IMR-90 (cell line): Measurements from ENCODE around the gene SSR1. TPM values are rescaled to one million over a fixed set of nuclear protein-coding genes. Genes with fewer than 3 reads are reported as not detected.
A peak's percentile ranks its signal among the peaks of the same experiment; 100 is the strongest.

ENCODE experiments used
- ATAC-seq: fragments of 200-7000 bp; cut with Tn5 transposase; 2 replicates; pipeline ENCODE4 v1.9.1; 2020; ENCODE audit warnings: low read depth, mild to moderate bottlenecking, moderate library complexity
- BruUV-seq: library from RNA; stranded (reverse); fragments of 400-500 nt; replicated peaks from 2 replicates; lab custom pipeline; 2021; lab: Mats Ljungman, UMichigan
- CTCF ChIA-PET: fragments of 300-600 bp; formaldehyde crosslinking; extraction: SDS; loops from one replicate; lab custom pipeline; 2021; ENCODE audit warnings: antibody characterized with exemption; lab: Yijun Ruan, JAX
- POLR2A ChIA-PET: fragments of 300-600 bp; sonication (Branson Sonifier 250); formaldehyde crosslinking; loops from one replicate; lab custom pipeline; 2022; ENCODE audit warnings: antibody characterized with exemption; ENCODE audit not compliant: unreplicated experiment; lab: Charles Lee
- DNase-seq: peaks from one replicate; pipeline ENCODE4 v3.0.0; 2013
- H2AFZ ChIP-seq: replicated peaks from 2 replicates; pipeline ENCODE3; 2013; ENCODE audit warnings: low read length, mild to moderate bottlenecking; ENCODE audit not compliant: poor library complexity
- H2AK5ac ChIP-seq: 2 replicates; pipeline ENCODE4 v1.6.1; 2013; ENCODE audit warnings: low read depth, low read length, inconsistent platforms
- H2AK9ac ChIP-seq: replicated peaks from 2 replicates; pipeline ENCODE3; 2013; ENCODE audit warnings: mild to moderate bottlenecking, low read depth, low read length, moderate library complexity; ENCODE audit not compliant: poor library complexity
- H2BK120ac ChIP-seq: 2 replicates; pipeline ENCODE4 v1.6.1; 2013; ENCODE audit warnings: low read depth, low read length, inconsistent platforms
- H2BK15ac ChIP-seq: 3 replicates; pipeline ENCODE4 v1.6.1; 2013; ENCODE audit warnings: low read depth, low read length, inconsistent platforms
- H2BK20ac ChIP-seq: 2 replicates; pipeline ENCODE4 v1.6.1; 2013; ENCODE audit warnings: low read depth, mild to moderate bottlenecking, inconsistent platforms, low read length, moderate library complexity
- H2BK5ac ChIP-seq: 2 replicates; pipeline ENCODE4 v1.6.1; 2013; ENCODE audit warnings: mild to moderate bottlenecking, low read depth, low read length, inconsistent platforms; ENCODE audit not compliant: poor library complexity, severe bottlenecking
- H3K14ac ChIP-seq: replicated peaks from 2 replicates; pipeline ENCODE4 v1.6.1; 2013; ENCODE audit warnings: low read depth, low read length, inconsistent platforms
- H3K18ac ChIP-seq: 2 replicates; pipeline ENCODE4 v1.6.1; 2013; ENCODE audit warnings: low read depth, low read length, control low read depth
- H3K23ac ChIP-seq: 2 replicates; pipeline ENCODE4 v1.6.1; 2013; ENCODE audit warnings: low read depth, low read length, inconsistent platforms
- H3K27ac ChIP-seq: 2 replicates; pipeline ENCODE4 v1.5.1; 2013; ENCODE audit warnings: mild to moderate bottlenecking, control low read depth, low read length; ENCODE audit not compliant: insufficient read depth
- H3K27me3 ChIP-seq: 2 replicates; pipeline ENCODE4 v1.6.1; 2013; ENCODE audit warnings: low read length; ENCODE audit not compliant: control insufficient read depth, insufficient read depth
- H3K36me3 ChIP-seq: 2 replicates; pipeline ENCODE4 v1.6.1; 2013; ENCODE audit warnings: low read length, mixed read lengths; ENCODE audit not compliant: control insufficient read depth, insufficient read depth
- H3K4ac ChIP-seq: 2 replicates; pipeline ENCODE4 v1.6.1; 2013; ENCODE audit warnings: low read depth, low read length, inconsistent platforms
- H3K4me1 ChIP-seq: 2 replicates; pipeline ENCODE4 v1.6.1; 2013; ENCODE audit warnings: low read length, mixed read lengths; ENCODE audit not compliant: control insufficient read depth, insufficient read depth
- H3K4me2 ChIP-seq: 2 replicates; pipeline ENCODE4 v1.6.1; 2013; ENCODE audit warnings: low read depth, mild to moderate bottlenecking, control low read depth, low read length, moderate library complexity
- H3K4me3 ChIP-seq: 2 replicates; pipeline ENCODE4 v1.5.1; 2013; ENCODE audit warnings: low read depth, mild to moderate bottlenecking, control low read depth, low read length, moderate library complexity; ENCODE audit not compliant: insufficient read depth
- H3K56ac ChIP-seq: 2 replicates; pipeline ENCODE4 v1.6.1; 2013; ENCODE audit warnings: low read length, inconsistent platforms; ENCODE audit not compliant: insufficient read depth; ENCODE audit errors: extremely low read depth
- H3K79me1 ChIP-seq, 2 experiments: 2 replicates each; pipeline ENCODE4 v1.6.1; 2013; ENCODE audit warnings: low read length in 2 of 2, inconsistent platforms in 1 of 2, low read depth in 1 of 2
- H3K9ac ChIP-seq: 2 replicates; pipeline ENCODE4 v1.6.1; 2013; ENCODE audit warnings: low read depth, low read length, control low read depth
- H3K9me1 ChIP-seq: 2 replicates; pipeline ENCODE4 v1.6.1; 2013; ENCODE audit warnings: low read length, inconsistent platforms; ENCODE audit not compliant: insufficient read depth
- H3K9me3 ChIP-seq: 2 replicates; pipeline ENCODE4 v1.6.1; 2013; ENCODE audit warnings: low read length; ENCODE audit not compliant: control insufficient read depth, insufficient read depth
- H4K20me1 ChIP-seq: 2 replicates; pipeline ENCODE4 v1.6.1; 2013; ENCODE audit warnings: low read length, inconsistent platforms; ENCODE audit not compliant: insufficient read depth
- H4K5ac ChIP-seq: 2 replicates; pipeline ENCODE4 v1.6.1; 2013; ENCODE audit warnings: mild to moderate bottlenecking, low read depth, low read length, control low read depth
- H4K8ac ChIP-seq, 2 experiments: 2 replicates each; pipeline ENCODE4 v1.6.1; 2013; ENCODE audit warnings: low read depth in 2 of 2, low read length in 2 of 2, control low read depth in 1 of 2, inconsistent platforms in 1 of 2
- H4K91ac ChIP-seq: 2 replicates; pipeline ENCODE4 v1.6.1; 2013; ENCODE audit warnings: low read depth, low read length, inconsistent platforms; ENCODE audit not compliant: insufficient read depth
- BHLHE40 ChIP-seq: fragments of 150-350 bp; IDR thresholded peaks from 2 replicates; pipeline ENCODE4 v1.6.1; 2016; ENCODE audit warnings: mild to moderate bottlenecking, low read depth, low read length
- CEBPB ChIP-seq: IDR thresholded peaks from 2 replicates; pipeline ENCODE4 v1.6.1; 2012; ENCODE audit warnings: low read depth, low read length, improper control_type of control experiment
- CTCF ChIP-seq: conservative IDR thresholded peaks from 2 replicates; pipeline ENCODE4 v1.5.1; 2012; ENCODE audit warnings: mild to moderate bottlenecking, low read depth, low read length, improper control_type of control experiment
- ELK1 ChIP-seq: fragments of 150-350 bp; IDR thresholded peaks from 2 replicates; pipeline ENCODE4 v1.6.1; 2016; ENCODE audit warnings: low read depth, mild to moderate bottlenecking, low read length, moderate library complexity, borderline replicate concordance
- MAFK ChIP-seq: IDR thresholded peaks from 2 replicates; pipeline ENCODE4 v1.6.1; 2012; ENCODE audit warnings: low read depth, low read length, improper control_type of control experiment
- MAZ ChIP-seq: IDR thresholded peaks from 2 replicates; pipeline ENCODE4 v1.6.1; 2012; ENCODE audit warnings: low read depth, mild to moderate bottlenecking, low read length, improper control_type of control experiment, moderate library complexity, borderline replicate concordance
- MXI1 ChIP-seq: IDR thresholded peaks from 2 replicates; pipeline ENCODE4 v1.6.1; 2012; ENCODE audit warnings: low read depth, mild to moderate bottlenecking, low read length, moderate library complexity, borderline replicate concordance
- NFE2L2 ChIP-seq: fragments of 150-350 bp; IDR thresholded peaks from 2 replicates; pipeline ENCODE4 v1.6.1; 2016; ENCODE audit warnings: low read depth, mild to moderate bottlenecking, low read length
- POLR2A ChIP-seq: IDR thresholded peaks from 2 replicates; pipeline ENCODE4 v1.6.1; 2012; ENCODE audit warnings: mild to moderate bottlenecking, low read depth, low read length
- RAD21 ChIP-seq: IDR thresholded peaks from 2 replicates; pipeline ENCODE4 v1.6.1; 2012; ENCODE audit warnings: low read length, improper control_type of control experiment
- RCOR1 ChIP-seq: IDR thresholded peaks from 2 replicates; pipeline ENCODE4 v1.6.1; 2012; ENCODE audit warnings: mild to moderate bottlenecking, low read length, improper control_type of control experiment; ENCODE audit not compliant: insufficient replicate concordance
- RFX5 ChIP-seq: IDR thresholded peaks from 2 replicates; pipeline ENCODE4 v1.8.0; 2012; ENCODE audit warnings: low read depth, mild to moderate bottlenecking, low read length, moderate library complexity
- SMC3 ChIP-seq: fragments of 150-350 bp; IDR thresholded peaks from 2 replicates; pipeline ENCODE4 v1.6.1; 2016; ENCODE audit warnings: low read depth, mild to moderate bottlenecking, antibody characterized with exemption, low read length, moderate library complexity
- USF2 ChIP-seq: fragments of 150-350 bp; IDR thresholded peaks from 2 replicates; pipeline ENCODE4 v1.6.1; 2017; ENCODE audit warnings: mild to moderate bottlenecking, antibody characterized with exemption, low read length, low read depth
- WGBS, 2 experiments: methylation state at CpG; one replicate each; pipeline versions ENCODE4 v1.1.5 to v1.1.7; 2013; ENCODE audit warnings: missing lambda C conversion rate in 2 of 2; ENCODE audit not compliant: insufficient read length in 1 of 2; ENCODE audit errors: extremely low coverage in 2 of 2; 5-methylcytosine and 5-hydroxymethylcytosine counted together
- dilution Hi-C: fragments of 300-500 bp; cut with HindIII; formaldehyde crosslinking; loops from one replicate; pipeline ENCODE4 v1.14.3; 2018; ENCODE audit warnings: low sequenced_read_pairs; ENCODE audit not compliant: unreplicated experiment
- in situ Hi-C: fragments of 300-500 bp; cut with MboI; formaldehyde crosslinking; loops from 3 replicates; pipeline ENCODE4 v1.14.3; 2019; ENCODE audit warnings: low sequenced_read_pairs, inconsistent platforms, mixed read lengths
- intact Hi-C: fragments of 100-400 bp; cut with micrococcal nuclease; formaldehyde crosslinking; loops from 2 replicates; pipeline ENCODE4 v1.10.0; 2022
- polyA plus RNA-seq, 3 experiments: library from polyadenylated mRNA; depleted of rRNA; stranded (reverse); fragments of >200 nt; gene quantifications; 2 replicates each; pipeline ENCODE4 v1.2.3, GENCODE V29; 2012; ENCODE audit warnings: low replicate concordance in 1 of 3
- total RNA-seq: library from RNA; depleted of rRNA; stranded (reverse); fragments of >200 nt; gene quantifications from 2 replicates; pipeline ENCODE4 v1.2.3, GENCODE V29; 2012

The SSR1 gene
- total and polyA plus RNA-seq, 2 of the 4 experiments (the other 2 are of a cell fraction) = 110 to 120 TPM

GRCh38 chr6:7249391-7249790 lies 63.6 kb downstream of the SSR1 start:
- no peak overlapping the region for H4K8ac ChIP-seq
- H2BK5ac ChIP-seq = no peak overlapping the region
- H2BK15ac ChIP-seq = no peak overlapping the region
- H4K20me1 ChIP-seq = peaks cover 11% of the 10 kb centered on the region
- no peak overlapping the region for H3K56ac ChIP-seq
- H4K5ac ChIP-seq = no peak overlapping the region
- ATAC-seq (no peak), DNase-seq (peak; percentile 16)
- H4K91ac ChIP-seq = no peak overlapping the region
- H3K4ac ChIP-seq = no peak overlapping the region
- no TSS peak for BruUV-seq
- intact Hi-C loops = loop anchor here (10.0 kb wide), 1 partner anchor 335 kb away; no protein-coding TSS in a partner anchor
- dilution Hi-C loops = no loop called here
- WGBS, 2 experiments = no CpG with 5 or more reads among the region's 2 CpGs
- 0 out of 2 replicates have a peak, but pooled peaks cover 4% of the 10 kb centered on the region for H3K9me1 ChIP-seq
- H2AFZ ChIP-seq = no peak overlapping the region
- H3K27me3 ChIP-seq = no peaks in the 10 kb centered on the region
- H2BK120ac ChIP-seq = no peak overlapping the region
- no peak overlapping the region for H3K23ac ChIP-seq
- H3K79me1 ChIP-seq = peaks cover 6 to 28% of the 10 kb centered on the region in 2 experiments; a peak in 2 of 4 replicates
- ChIA-PET POLR2A (no interaction called here), CTCF (no interaction called here)
- H2BK20ac ChIP-seq = no peak overlapping the region
- no peaks in the 10 kb centered on the region for H3K9me3 ChIP-seq
- H3K18ac ChIP-seq = no peak overlapping the region
- no peak overlapping the region for H3K4me3 ChIP-seq
- no peaks in the 10 kb centered on the region for H3K4me1 ChIP-seq
- H3K4me2 ChIP-seq = no peak overlapping the region
- no peak overlapping the region for H3K14ac ChIP-seq
- in situ Hi-C loops = loop anchor here (5.0 to 10.0 kb wide), 2 partner anchors 527 to 575 kb away; no protein-coding TSS in a partner anchor
- no peak overlapping the region for H2AK9ac ChIP-seq
- H3K27ac ChIP-seq = no peak overlapping the region
- no peak overlapping the region for H3K9ac ChIP-seq
- no peak overlapping the region for H2AK5ac ChIP-seq
- no peak for TF ChIP-seq MAFK
- no peak for TF ChIP-seq CTCF
- no peak for TF ChIP-seq BHLHE40
- no peak for TF ChIP-seq NFE2L2
- TF ChIP-seq RFX5 = no peak
- no peak for TF ChIP-seq USF2
- TF ChIP-seq MAZ = no peak
- TF ChIP-seq CEBPB = no peak
- TF ChIP-seq MXI1 = no peak
- TF ChIP-seq RAD21 = no peak
- TF ChIP-seq ELK1 = no peak
- no peak for TF ChIP-seq RCOR1
- TF ChIP-seq SMC3 = no peak
- TF ChIP-seq POLR2A = no peak
- H3K36me3 ChIP-seq = peaks cover 46% of the 10 kb centered on the region
